ENCODE data around the gene CCR9. TPM values are rescaled to one million over a fixed set of nuclear protein-coding genes. Genes with fewer than 3 reads are reported as not detected.
A peak's percentile ranks its signal among the peaks of the same experiment; 100 is the strongest.

CCR9 gene
- total and polyA plus RNA-seq, 8 donors, result 0.12 TPM; not detected in 7

DNA sequence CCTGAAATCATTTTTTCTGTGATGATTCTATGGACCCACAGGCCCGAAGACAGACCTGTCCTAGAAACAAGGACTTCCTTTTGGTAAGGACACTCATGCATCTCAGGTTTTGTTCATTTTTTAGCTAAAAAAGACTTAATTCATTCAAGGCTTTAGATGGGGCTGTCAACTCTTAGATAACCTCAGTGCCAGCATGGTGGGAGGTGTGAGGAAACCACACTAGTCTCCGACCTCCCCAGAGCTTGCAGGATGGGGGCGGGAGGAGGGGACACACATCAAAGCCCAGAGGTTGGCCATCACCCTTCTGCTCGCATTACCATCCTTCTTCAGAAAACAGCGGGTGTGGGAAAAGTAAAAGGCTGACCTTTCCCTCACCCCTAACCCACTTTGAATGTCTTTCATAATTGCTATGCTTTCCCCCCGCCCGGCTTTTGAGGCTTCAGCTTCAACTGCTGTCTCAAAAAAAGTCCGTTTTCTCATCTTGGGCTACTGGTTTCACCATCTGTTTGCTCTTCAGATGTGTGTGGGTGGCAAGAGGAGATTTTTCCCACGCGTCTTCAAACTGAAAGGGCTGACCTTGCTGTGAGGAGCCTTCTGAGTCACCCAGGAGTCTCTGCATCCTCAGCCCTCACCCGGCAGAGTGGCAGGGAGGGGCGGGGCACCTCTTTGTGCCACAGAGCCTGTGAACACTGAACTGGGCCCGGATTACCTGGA, 29.3 kb downstream of the CCR9 start:
- TF ChIP-seq, protein P1, sequence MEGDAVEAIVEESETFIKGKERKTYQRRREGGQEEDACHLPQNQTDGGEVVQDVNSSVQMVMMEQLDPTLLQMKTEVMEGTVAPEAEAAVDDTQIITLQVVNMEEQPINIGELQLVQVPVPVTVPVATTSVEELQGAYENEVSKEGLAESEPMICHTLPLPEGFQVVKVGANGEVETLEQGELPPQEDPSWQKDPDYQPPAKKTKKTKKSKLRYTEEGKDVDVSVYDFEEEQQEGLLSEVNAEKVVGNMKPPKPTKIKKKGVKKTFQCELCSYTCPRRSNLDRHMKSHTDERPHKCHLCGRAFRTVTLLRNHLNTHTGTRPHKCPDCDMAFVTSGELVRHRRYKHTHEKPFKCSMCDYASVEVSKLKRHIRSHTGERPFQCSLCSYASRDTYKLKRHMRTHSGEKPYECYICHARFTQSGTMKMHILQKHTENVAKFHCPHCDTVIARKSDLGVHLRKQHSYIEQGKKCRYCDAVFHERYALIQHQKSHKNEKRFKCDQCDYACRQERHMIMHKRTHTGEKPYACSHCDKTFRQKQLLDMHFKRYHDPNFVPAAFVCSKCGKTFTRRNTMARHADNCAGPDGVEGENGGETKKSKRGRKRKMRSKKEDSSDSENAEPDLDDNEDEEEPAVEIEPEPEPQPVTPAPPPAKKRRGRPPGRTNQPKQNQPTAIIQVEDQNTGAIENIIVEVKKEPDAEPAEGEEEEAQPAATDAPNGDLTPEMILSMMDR (IDR thresholded peaks at IDR 0.05), result no peak
- no peak overlapping the region for H3K4me3 ChIP-seq
- no peaks in the 10 kb centered on the region for H3K9me3 ChIP-seq
- no peaks in the 10 kb centered on the region for H3K4me1 ChIP-seq
- intact Hi-C loops (cut with DNase I), result no loop called here
- DNase-seq (peak in 1 of 6 donors; percentile 45), ATAC-seq (peak in 3 of 4 donors; percentile 45 to 67 (median 54)), FAIRE-seq (no peak)
- no peak overlapping the region for H3K27ac ChIP-seq
- no peaks in the 10 kb centered on the region for H3K27me3 ChIP-seq
- 60% methylated on average over 13 of the region's 13 CpGs for WGBS, 2 donors
- H3K36me3 ChIP-seq, result peaks cover 0 to 18% (median 0%) of the 10 kb centered on the region in 3 donors

DNA sequence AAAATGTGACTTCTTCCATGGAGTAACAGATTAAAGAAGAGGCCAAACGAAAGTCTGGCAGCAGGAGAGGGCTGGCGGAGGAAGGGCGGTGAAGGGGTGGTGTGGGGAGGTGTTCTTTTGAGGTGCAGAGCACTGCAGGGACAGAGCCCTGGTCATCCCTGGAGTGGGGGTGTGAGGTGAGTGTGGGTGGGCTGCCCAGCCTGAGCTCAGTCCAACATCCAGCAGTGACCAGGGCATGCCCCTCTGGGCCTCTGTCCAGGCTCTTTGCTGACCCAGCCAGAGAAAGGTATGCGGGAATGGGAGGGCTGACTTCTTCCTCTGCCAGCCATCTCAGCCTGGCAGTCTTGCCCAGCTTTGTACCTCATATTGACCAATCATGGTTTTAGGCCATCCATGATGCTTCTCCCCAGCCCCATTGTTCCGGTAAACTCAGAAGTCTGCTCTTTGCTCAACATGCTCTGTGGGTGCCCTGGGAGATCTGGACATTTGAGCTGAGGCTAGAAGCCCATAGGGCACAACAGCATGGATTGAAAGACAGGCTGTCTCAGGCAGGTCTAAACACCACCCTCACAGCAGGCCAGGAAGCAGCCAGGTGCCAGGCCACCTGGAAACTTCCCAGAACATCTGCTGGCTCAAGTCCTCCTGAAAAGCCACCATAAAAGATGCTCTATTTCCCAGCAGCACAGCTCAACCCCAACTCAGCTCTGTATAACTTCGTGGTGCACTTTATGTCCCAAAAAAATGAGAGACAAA, 31.0 kb downstream of the CCR9 start:
- Histone ChIP-seq H3K4me1 (no peaks in the 10 kb centered on the region), H3K4me3 (no peak overlapping the region), H3K9me3 (no peaks in the 10 kb centered on the region), H3K27ac (no peak overlapping the region), H3K36me3 (peaks cover 0 to 30% (median 0%) of the 10 kb centered on the region in 3 donors), H3K27me3 (no peaks in the 10 kb centered on the region)
- DNase-seq (peak in 1 of 6 donors; percentile 13), FAIRE-seq (no peak), ATAC-seq (no peak)
- TF ChIP-seq, protein P1 (IDR thresholded peaks at IDR 0.05), result no peak
- intact Hi-C loops (cut with DNase I), result no loop called here
- WGBS, 2 donors, result 85 to 91% methylated on average over 6 of the region's 6 CpGs

DNA sequence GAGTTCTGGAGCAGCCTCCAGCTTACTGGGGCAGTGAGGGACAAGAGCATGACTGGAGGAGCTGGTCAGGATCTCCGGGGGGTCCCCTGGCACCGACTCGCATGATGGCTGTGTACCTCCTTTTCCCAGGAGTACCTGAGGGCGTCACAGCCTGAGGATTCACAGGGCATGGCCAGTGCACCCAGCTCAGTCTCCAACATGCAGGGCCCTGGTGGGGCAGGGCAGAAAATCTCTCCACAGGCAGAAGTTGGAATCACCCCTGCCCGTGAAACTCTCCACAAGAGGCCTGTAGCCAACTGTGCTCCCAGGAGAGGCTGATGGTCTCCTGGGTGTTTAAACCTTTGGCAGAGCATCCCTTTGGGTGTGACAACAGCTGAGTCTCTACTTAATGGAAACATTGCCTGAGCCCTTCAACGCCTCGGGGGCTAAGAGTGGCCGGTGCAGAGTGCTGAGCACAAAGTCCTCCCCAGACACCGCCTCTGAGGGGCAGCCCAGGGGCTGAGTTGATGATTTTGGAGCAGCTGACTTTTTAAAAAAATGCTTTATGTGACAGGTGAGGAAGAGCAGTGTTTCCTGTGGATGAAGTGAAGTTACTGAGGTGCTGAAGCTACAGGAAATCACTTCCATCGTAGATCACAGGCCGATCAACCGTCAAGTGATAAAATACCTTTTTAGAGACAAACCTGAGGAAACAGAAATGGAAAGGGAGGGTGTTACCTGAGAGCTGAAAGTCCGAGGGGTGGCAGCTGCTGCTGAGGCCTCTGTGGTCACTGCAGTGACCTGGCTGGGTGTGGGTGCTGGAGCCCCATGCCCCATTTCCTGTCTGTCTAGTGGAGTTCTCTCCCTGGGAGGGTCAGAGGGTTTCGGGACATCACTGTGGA, 35.1 kb downstream of the CCR9 start:
- no peaks in the 10 kb centered on the region for H3K27me3 ChIP-seq
- H3K4me3 ChIP-seq, result no peak overlapping the region
- intact Hi-C loops (cut with DNase I), result loop anchor here in 1 of 3 donors (10.0 kb wide), 1 partner anchor 157 kb away; no protein-coding TSS in a partner anchor
- TF ChIP-seq, protein P1 (IDR thresholded peaks at IDR 0.05), result no peak
- no peak for FAIRE-seq
- peak in 1 of 6 donors; percentile 38 for DNase-seq
- ATAC-seq, result no peak
- peaks cover 0 to 48% (median 0%) of the 10 kb centered on the region in 3 donors for H3K36me3 ChIP-seq
- no peak overlapping the region for H3K27ac ChIP-seq
- H3K9me3 ChIP-seq, result no peaks in the 10 kb centered on the region
- no peaks in the 10 kb centered on the region for H3K4me1 ChIP-seq
- WGBS, 2 donors, result 93% methylated on average over 14 of the region's 14 CpGs

DNA sequence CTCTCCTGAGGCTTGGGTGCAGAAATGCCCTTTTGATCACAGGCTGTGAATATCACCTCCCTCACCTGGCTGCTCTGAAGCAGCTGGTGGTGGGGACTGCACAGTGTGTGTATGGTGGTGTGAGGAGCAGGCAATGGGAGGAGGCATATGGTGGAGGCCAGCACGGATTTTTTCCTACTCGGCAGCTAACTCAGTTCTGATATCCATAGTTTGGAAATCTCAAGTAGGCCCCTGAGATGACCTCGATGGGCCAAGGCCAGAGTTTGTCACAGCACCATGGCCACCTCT, 35.6 kb downstream of the CCR9 start:
- no peak overlapping the region for H3K27ac ChIP-seq
- 81 to 91% methylated on average over 3 of the region's 3 CpGs for WGBS, 2 donors
- TF ChIP-seq, protein P1 (IDR thresholded peaks at IDR 0.05), result no peak
- FAIRE-seq (no peak), DNase-seq (peak in 1 of 6 donors; percentile 34), ATAC-seq (no peak)
- peaks cover 0 to 48% (median 0%) of the 10 kb centered on the region in 3 donors for H3K36me3 ChIP-seq
- H3K27me3 ChIP-seq, result no peaks in the 10 kb centered on the region
- intact Hi-C loops (cut with DNase I), result loop anchor here in 1 of 3 donors (10.0 kb wide), 1 partner anchor 157 kb away; no protein-coding TSS in a partner anchor
- H3K9me3 ChIP-seq, result no peaks in the 10 kb centered on the region
- H3K4me1 ChIP-seq, result no peaks in the 10 kb centered on the region
- no peak overlapping the region for H3K4me3 ChIP-seq

All from pancreas (tissue), 10 donors.